ENCODE data around the gene TMEM203. TPM values are rescaled to one million over a fixed set of nuclear protein-coding genes. Genes with fewer than 3 reads are reported as not detected.

TMEM203 gene
- total RNA-seq, 2 experiments from 2014 or later: 42.9 to 58.2 TPM

DNA sequence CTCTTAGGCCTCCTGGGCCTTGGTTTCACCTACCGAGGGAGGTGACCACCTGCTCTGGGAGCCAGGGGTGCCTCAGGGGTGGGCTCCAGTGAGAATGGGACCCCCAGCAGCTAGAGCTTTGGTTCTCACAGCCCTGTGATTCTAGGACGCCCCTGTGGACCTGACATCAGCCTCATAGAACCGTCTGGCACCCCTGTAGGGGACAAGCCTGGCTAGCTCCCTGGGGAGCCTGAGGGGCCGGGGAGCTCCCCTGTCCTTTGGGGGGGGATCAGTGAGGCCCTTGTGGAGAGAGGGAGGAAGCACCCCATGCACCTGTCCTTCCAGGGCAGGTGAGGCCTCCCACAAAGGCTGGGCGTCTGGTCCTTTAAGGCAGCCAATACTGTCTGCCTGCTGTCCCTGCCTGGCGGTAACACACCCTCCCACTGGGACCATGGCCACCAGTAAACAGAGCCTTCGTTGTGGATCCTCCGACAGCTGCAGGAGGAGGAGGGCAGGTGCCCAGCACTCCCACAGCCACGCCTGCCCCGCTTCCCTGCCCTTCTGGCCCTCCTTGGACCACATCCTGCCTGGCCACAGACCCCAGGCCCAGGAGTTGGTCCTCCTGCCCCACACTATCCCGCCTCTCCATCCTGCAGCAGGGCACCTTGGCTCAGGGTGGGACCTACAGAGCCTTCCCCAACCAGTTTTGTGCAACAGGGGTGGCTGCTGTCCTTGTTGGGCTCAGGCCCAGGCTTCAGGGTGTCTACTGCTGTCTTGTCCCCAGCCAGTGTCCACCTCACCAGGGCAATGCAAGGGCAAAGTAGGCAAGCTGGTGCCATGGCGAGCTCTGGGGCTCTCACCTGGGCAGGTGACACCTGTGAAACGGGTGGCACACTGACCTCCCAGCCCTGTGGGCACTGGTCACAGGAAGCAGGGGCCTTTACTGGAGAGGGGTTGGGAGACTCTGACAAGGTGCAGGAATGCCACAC is 32.6 kb upstream of the TMEM203 start:
- H3K4me2 ChIP-seq (ENCODE audit: low read length): peak overlapping the region; percentile 75
- TF ChIP-seq EZH2phosphoT487 (IDR thresholded peaks at IDR 0.05; ENCODE audit: borderline replicate concordance, low read depth, low read length): no peak
- TF ChIP-seq, protein P1, sequence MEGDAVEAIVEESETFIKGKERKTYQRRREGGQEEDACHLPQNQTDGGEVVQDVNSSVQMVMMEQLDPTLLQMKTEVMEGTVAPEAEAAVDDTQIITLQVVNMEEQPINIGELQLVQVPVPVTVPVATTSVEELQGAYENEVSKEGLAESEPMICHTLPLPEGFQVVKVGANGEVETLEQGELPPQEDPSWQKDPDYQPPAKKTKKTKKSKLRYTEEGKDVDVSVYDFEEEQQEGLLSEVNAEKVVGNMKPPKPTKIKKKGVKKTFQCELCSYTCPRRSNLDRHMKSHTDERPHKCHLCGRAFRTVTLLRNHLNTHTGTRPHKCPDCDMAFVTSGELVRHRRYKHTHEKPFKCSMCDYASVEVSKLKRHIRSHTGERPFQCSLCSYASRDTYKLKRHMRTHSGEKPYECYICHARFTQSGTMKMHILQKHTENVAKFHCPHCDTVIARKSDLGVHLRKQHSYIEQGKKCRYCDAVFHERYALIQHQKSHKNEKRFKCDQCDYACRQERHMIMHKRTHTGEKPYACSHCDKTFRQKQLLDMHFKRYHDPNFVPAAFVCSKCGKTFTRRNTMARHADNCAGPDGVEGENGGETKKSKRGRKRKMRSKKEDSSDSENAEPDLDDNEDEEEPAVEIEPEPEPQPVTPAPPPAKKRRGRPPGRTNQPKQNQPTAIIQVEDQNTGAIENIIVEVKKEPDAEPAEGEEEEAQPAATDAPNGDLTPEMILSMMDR (conservative IDR thresholded peaks at IDR 0.05; ENCODE audit: low read length): no peak
- H3K9me3 ChIP-seq (ENCODE audit: low read length): no peaks in the 10 kb centered on the region
- BruUV-seq (replicated peaks): no TSS peak
- peaks cover 59% of the 10 kb centered on the region for H3K4me1 ChIP-seq (ENCODE audit: insufficient read depth, low read length, poor library complexity, severe bottlenecking)
- H3K36me3 ChIP-seq (ENCODE audit: insufficient read depth, low read length): peaks cover 15% of the 10 kb centered on the region
- no peak for DNase-seq (ENCODE audit: low spot score)
- peak overlapping the region; percentile 80 for H3K4me3 ChIP-seq (ENCODE audit: low read depth, low read length, poor library complexity, severe bottlenecking)
- H3K27ac ChIP-seq (ENCODE audit: low read depth, low read length, poor library complexity, severe bottlenecking): peak overlapping the region; percentile 29
- H3K79me2 ChIP-seq (ENCODE audit: insufficient read depth, low read depth, low read length): peaks cover 32% of the 10 kb centered on the region
- POLR2A ChIA-PET: interaction anchor here (0.8 to 3.3 kb wide), 2 partner anchors 16 to 17 kb away, joined by 3 to 26 read pairs; partner anchors contain the start of gene NELFB
- peaks cover 14% of the 10 kb centered on the region for H4K20me1 ChIP-seq (ENCODE audit: insufficient read depth, low read length)
- no peak overlapping the region for H2AFZ ChIP-seq (ENCODE audit: low read length)
- H3K9me2 ChIP-seq (ENCODE audit: insufficient read depth, low read length): no peaks in the 10 kb centered on the region
- CTCF ChIA-PET (ENCODE audit: unreplicated experiment): interaction anchor here (0.5 to 0.6 kb wide), 3 partner anchors 31 to 199 kb away, joined by 3 to 5 read pairs (median 3); no protein-coding TSS in a partner anchor
- intact Hi-C loops (cut with micrococcal nuclease; ENCODE audit: unreplicated experiment): loop anchor here (2.0 kb wide), 2 partner anchors 31 to 169 kb away; no protein-coding TSS in a partner anchor

DNA sequence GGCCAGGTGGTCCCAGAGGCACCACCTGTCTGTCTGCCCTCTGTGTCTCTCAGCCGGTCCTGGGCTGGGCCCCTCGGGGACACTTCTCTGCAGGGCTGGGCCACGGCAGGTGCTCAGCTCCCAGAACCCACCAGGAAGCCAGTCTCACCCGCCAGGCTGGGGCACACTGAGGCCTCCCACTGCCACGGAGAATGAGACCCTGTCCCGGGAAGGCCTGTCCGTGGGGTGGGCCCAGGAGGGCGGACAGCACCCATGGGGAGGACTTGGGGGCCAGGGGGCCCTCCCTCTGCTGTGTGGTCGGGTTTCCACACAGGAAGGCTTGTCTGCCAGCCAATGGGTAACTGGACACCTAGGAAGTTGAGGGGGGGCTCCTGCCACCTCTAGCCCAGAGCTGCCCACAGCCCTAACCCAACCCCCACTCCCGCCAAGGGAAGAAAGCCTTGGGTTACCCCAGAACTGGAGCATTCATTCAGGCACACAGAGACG is 31.5 kb upstream of the TMEM203 start:
- Histone ChIP-seq H2AFZ (ENCODE audit: low read length) (no peak overlapping the region), H3K4me3 (ENCODE audit: low read depth, low read length, poor library complexity, severe bottlenecking) (peak overlapping the region; percentile 48), H3K4me1 (ENCODE audit: insufficient read depth, low read length, poor library complexity, severe bottlenecking) (peaks cover 49% of the 10 kb centered on the region), H3K36me3 (ENCODE audit: insufficient read depth, low read length) (peaks cover 5% of the 10 kb centered on the region), H3K79me2 (ENCODE audit: insufficient read depth, low read depth, low read length) (peaks cover 22% of the 10 kb centered on the region), H4K20me1 (ENCODE audit: insufficient read depth, low read length) (peaks cover 3% of the 10 kb centered on the region), H3K4me2 (ENCODE audit: low read length) (peak overlapping the region; percentile 75), H3K9me3 (ENCODE audit: low read length) (no peaks in the 10 kb centered on the region), H3K9me2 (ENCODE audit: insufficient read depth, low read length) (no peaks in the 10 kb centered on the region), H3K27ac (ENCODE audit: low read depth, low read length, poor library complexity, severe bottlenecking) (peak overlapping the region; percentile 29)
- ChIA-PET POLR2A (interaction anchor here (0.8 kb wide), 1 partner anchor 17 kb away, joined by 3 read pairs; no protein-coding TSS in a partner anchor), CTCF (ENCODE audit: unreplicated experiment) (interaction anchor here (1.2 kb wide), 1 partner anchor 107 kb away, joined by 6 read pairs; no protein-coding TSS in a partner anchor)
- intact Hi-C loops (cut with micrococcal nuclease; ENCODE audit: unreplicated experiment): loop anchor here (2.0 kb wide), 2 partner anchors 32 to 168 kb away; no protein-coding TSS in a partner anchor
- no peak for DNase-seq (ENCODE audit: low spot score)
- BruUV-seq (replicated peaks): no TSS peak
- TF ChIP-seq EZH2phosphoT487 (IDR thresholded peaks at IDR 0.05; ENCODE audit: borderline replicate concordance, low read depth, low read length): no peak
- TF ChIP-seq, protein P1 (conservative IDR thresholded peaks at IDR 0.05; ENCODE audit: low read length): no peak
